OCI-LY3 (cell line): ENCODE data around the gene MINK1.

Experiments
- H2AFZ ChIP-seq: fragments of 200-600, 300-600 bp; shearing (Covaris generic); 2 replicates; pipeline ENCODE4 v1.6.0; 2014; ENCODE audit warnings: antibody characterized with exemption, low read depth, low read length
- H3K27ac ChIP-seq: fragments of 200-600, 300-600 bp; sonication (generic); 2 replicates; pipeline ENCODE4 v1.5.1; 2014; ENCODE audit warnings: mild to moderate bottlenecking, low read length, moderate library complexity, mixed read lengths
- H3K27me3 ChIP-seq: fragments of 200-600, 300-600 bp; sonication (generic); 2 replicates; pipeline ENCODE4 v1.6.1; 2014; ENCODE audit warnings: low read depth, low read length, mixed read lengths
- H3K36me3 ChIP-seq: fragments of 200-600, 300-600 bp; sonication (generic); replicated peaks from 2 replicates; pipeline ENCODE3; 2014; ENCODE audit warnings: low read depth, low read length, mixed read lengths
- H3K4me1 ChIP-seq: fragments of 300-600, 200-600 bp; sonication (generic); 2 replicates; pipeline ENCODE4 v1.6.1; 2014; ENCODE audit warnings: low read length, mixed read lengths
- H3K4me2 ChIP-seq: fragments of 200-600, 300-600 bp; sonication (generic); 2 replicates; pipeline ENCODE4 v1.6.1; 2014; ENCODE audit warnings: low read length, mixed read lengths
- H3K4me3 ChIP-seq: fragments of 300-600, 200-600 bp; sonication (generic); 2 replicates; pipeline ENCODE4 v1.5.1; 2014; ENCODE audit warnings: antibody characterized with exemption, mild to moderate bottlenecking, low read length, moderate library complexity
- H3K79me2 ChIP-seq: fragments of 300-600, 200-600 bp; shearing (Covaris generic); 2 replicates; pipeline ENCODE4 v1.6.1; 2014; ENCODE audit warnings: mild to moderate bottlenecking, low read length, mixed read lengths
- H3K9ac ChIP-seq: fragments of 300-600, 200-600 bp; shearing (Covaris generic); 2 replicates; pipeline ENCODE4 v1.6.0; 2014; ENCODE audit warnings: mild to moderate bottlenecking, low read length, moderate library complexity
- H3K9me3 ChIP-seq: fragments of 200-600, 300-600 bp; shearing (Covaris generic); 2 replicates; pipeline ENCODE4 v1.6.1; 2014; ENCODE audit warnings: low read length, mixed read lengths; ENCODE audit not compliant: insufficient read depth
- H4K20me1 ChIP-seq: fragments of 200-600, 300-600 bp; sonication (generic); 2 replicates; pipeline ENCODE4 v1.6.1; 2016; ENCODE audit warnings: low read length, mixed read lengths; ENCODE audit not compliant: insufficient read depth
- EZH2phosphoT487 ChIP-seq: fragments of 200-600 bp; shearing (Covaris generic); IDR thresholded peaks from 2 replicates; pipeline ENCODE4 v1.6.1; 2018; ENCODE audit warnings: antibody characterized with exemption, mixed run types, low read depth
- TF ChIP-seq, protein P1 (sequence below): fragments of 200-600, 300-600 bp; sonication (generic); IDR thresholded peaks from 2 replicates; pipeline ENCODE4 v1.5.1; 2014; ENCODE audit warnings: antibody characterized with exemption, low read length, low read depth

Gene MINK1

GRCh38 chr17:4852567-4853207 is 19.5 kb downstream of the MINK1 start:
- no peak overlapping the region for H3K4me2 ChIP-seq
- TF ChIP-seq, protein P1, sequence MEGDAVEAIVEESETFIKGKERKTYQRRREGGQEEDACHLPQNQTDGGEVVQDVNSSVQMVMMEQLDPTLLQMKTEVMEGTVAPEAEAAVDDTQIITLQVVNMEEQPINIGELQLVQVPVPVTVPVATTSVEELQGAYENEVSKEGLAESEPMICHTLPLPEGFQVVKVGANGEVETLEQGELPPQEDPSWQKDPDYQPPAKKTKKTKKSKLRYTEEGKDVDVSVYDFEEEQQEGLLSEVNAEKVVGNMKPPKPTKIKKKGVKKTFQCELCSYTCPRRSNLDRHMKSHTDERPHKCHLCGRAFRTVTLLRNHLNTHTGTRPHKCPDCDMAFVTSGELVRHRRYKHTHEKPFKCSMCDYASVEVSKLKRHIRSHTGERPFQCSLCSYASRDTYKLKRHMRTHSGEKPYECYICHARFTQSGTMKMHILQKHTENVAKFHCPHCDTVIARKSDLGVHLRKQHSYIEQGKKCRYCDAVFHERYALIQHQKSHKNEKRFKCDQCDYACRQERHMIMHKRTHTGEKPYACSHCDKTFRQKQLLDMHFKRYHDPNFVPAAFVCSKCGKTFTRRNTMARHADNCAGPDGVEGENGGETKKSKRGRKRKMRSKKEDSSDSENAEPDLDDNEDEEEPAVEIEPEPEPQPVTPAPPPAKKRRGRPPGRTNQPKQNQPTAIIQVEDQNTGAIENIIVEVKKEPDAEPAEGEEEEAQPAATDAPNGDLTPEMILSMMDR, result no peak
- no peak for TF ChIP-seq EZH2phosphoT487
- H3K4me1 ChIP-seq, result no peaks in the 10 kb centered on the region
- H4K20me1 ChIP-seq, result no peaks in the 10 kb centered on the region; the same call in 1 of the 2 replicates
- no peak overlapping the region for H3K4me3 ChIP-seq
- H2AFZ ChIP-seq, result no peak overlapping the region
- H3K9ac ChIP-seq, result no peak overlapping the region
- no peak overlapping the region for H3K27ac ChIP-seq
- no peaks in the 10 kb centered on the region for H3K9me3 ChIP-seq
- no peaks in the 10 kb centered on the region for H3K36me3 ChIP-seq
- H3K79me2 ChIP-seq, result no peaks in the 10 kb centered on the region
- no peaks in the 10 kb centered on the region for H3K27me3 ChIP-seq

GRCh38 chr17:4853208-4853671 is 20.1 kb downstream of the MINK1 start:
- Histone ChIP-seq H3K36me3 (no peaks in the 10 kb centered on the region), H3K4me3 (no peak overlapping the region), H2AFZ (no peak overlapping the region), H3K79me2 (no peaks in the 10 kb centered on the region), H3K27ac (no peak overlapping the region), H3K9me3 (no peaks in the 10 kb centered on the region), H3K27me3 (no peaks in the 10 kb centered on the region), H3K4me2 (no peak overlapping the region), H3K9ac (no peak overlapping the region), H4K20me1 (no peaks in the 10 kb centered on the region; the same call in 1 of the 2 replicates), H3K4me1 (no peaks in the 10 kb centered on the region)
- TF ChIP-seq, protein P1, result no peak
- TF ChIP-seq EZH2phosphoT487, result no peak

- Histone ChIP-seq H3K79me2 (no peaks in the 10 kb centered on the region), H4K20me1 (no peaks in the 10 kb centered on the region; the same call in 1 of the 2 replicates), H3K4me3 (no peak overlapping the region), H3K27ac (no peak overlapping the region), H3K9ac (no peak overlapping the region), H3K4me1 (peaks cover 2% of the 10 kb centered on the region; the same call in 1 of the 2 replicates), H3K4me2 (no peak overlapping the region), H2AFZ (no peak overlapping the region), H3K9me3 (no peaks in the 10 kb centered on the region), H3K27me3 (no peaks in the 10 kb centered on the region), H3K36me3 (no peaks in the 10 kb centered on the region)
- TF ChIP-seq EZH2phosphoT487, result no peak
- TF ChIP-seq, protein P1, result no peak
These were observed 21.1 kb downstream of the MINK1 start for GRCh38 chr17:4854111-4854681.

DNA sequence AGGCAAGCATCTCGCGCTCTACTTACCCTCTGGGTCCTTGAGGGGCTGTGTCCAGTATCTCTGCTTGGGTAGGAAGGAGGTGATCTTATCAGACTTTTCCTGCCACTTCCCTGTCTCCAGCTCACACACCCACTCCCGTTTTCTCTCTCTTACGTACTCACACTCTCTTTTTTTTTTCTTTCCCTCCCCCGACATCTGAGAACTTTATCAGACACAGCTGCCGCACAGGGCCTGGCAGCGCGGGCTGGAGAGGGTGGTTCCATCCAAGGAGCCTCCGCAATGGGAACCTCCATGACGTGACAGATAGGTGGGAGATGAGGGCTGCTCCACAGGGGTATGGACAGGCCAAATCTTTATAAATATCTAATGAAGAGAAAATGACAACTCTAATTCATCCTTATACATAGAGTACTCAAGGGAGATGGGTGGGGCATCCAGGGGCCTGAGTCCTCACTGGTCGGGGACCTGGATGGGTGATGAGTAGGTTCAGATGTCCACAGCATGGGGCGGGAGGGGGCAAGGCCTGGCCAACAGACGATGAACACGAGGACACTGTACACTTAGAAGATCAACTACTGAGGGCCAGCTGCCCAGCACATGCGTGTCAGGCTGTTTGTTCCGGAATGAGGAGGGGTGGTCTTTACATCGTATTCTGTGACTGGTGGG is 23.3 kb downstream of the MINK1 start:
- no peak overlapping the region for H3K27ac ChIP-seq
- no peaks in the 10 kb centered on the region; the same call in 1 of the 2 replicates for H4K20me1 ChIP-seq
- H2AFZ ChIP-seq, result no peak overlapping the region
- no peak for TF ChIP-seq EZH2phosphoT487
- TF ChIP-seq, protein P1, result no peak
- H3K9ac ChIP-seq, result no peak overlapping the region
- H3K79me2 ChIP-seq, result no peaks in the 10 kb centered on the region
- H3K27me3 ChIP-seq, result no peaks in the 10 kb centered on the region
- H3K9me3 ChIP-seq, result no peaks in the 10 kb centered on the region
- H3K36me3 ChIP-seq, result no peaks in the 10 kb centered on the region
- no peak overlapping the region for H3K4me2 ChIP-seq
- H3K4me3 ChIP-seq, result no peak overlapping the region
- peaks cover 2% of the 10 kb centered on the region; the same call in 1 of the 2 replicates for H3K4me1 ChIP-seq
